ENCODE measurements around the gene ZCCHC7.

DNA sequence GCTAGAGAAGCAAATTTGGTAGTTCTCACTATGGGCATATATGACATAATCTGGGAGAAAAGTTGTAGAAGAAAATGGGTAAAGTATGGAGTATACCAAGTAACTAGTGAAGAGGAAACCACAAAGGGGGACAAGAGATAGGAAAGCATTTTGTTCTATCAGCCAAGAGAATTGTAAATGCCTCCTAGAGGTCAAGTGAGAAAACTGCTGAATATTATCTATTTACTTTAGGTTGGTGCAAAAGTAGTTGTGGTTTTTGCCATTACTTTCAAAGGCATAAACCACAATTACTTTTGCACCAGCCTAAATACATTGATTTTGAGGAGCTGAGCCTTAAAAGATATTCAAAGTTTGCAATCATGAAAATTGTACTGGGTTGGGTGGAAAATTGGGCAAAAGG is 175.4 kb downstream of the ZCCHC7 start:
- TF ChIP-seq, protein P1, sequence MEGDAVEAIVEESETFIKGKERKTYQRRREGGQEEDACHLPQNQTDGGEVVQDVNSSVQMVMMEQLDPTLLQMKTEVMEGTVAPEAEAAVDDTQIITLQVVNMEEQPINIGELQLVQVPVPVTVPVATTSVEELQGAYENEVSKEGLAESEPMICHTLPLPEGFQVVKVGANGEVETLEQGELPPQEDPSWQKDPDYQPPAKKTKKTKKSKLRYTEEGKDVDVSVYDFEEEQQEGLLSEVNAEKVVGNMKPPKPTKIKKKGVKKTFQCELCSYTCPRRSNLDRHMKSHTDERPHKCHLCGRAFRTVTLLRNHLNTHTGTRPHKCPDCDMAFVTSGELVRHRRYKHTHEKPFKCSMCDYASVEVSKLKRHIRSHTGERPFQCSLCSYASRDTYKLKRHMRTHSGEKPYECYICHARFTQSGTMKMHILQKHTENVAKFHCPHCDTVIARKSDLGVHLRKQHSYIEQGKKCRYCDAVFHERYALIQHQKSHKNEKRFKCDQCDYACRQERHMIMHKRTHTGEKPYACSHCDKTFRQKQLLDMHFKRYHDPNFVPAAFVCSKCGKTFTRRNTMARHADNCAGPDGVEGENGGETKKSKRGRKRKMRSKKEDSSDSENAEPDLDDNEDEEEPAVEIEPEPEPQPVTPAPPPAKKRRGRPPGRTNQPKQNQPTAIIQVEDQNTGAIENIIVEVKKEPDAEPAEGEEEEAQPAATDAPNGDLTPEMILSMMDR (IDR thresholded peaks at IDR 0.05 in 4 of 5, conservative IDR thresholded peaks at IDR 0.05 in 1 of 5): no peak
- TF ChIP-seq POLR2A (IDR thresholded peaks at IDR 0.05): no peak

All from gastrocnemius medialis (tissue), 4 donors.